Endodermal cell (in vitro differentiated cells): ENCODE data around the gene MMP8. TPM values are rescaled to one million over a fixed set of nuclear protein-coding genes. Genes with fewer than 3 reads are reported as not detected.

ENCODE experiments used
- DNase-seq: peaks from one replicate; pipeline ENCODE4 v3.0.0-alpha.2; 2017
- H3K27ac ChIP-seq: 2 replicates; pipeline ENCODE4 v1.5.1; 2013; ENCODE audit warnings: mild to moderate bottlenecking, low read depth, low read length, moderate library complexity
- H3K27me3 ChIP-seq: 2 replicates; pipeline ENCODE4 v1.6.1; 2013; ENCODE audit warnings: mild to moderate bottlenecking, low read length, moderate library complexity; ENCODE audit not compliant: insufficient read depth, control insufficient read depth, poor library complexity, severe bottlenecking
- H3K36me3 ChIP-seq: 2 replicates; pipeline ENCODE4 v1.7.0; 2013; ENCODE audit warnings: mild to moderate bottlenecking, low read length, moderate library complexity; ENCODE audit not compliant: control insufficient read depth, insufficient read depth
- H3K4me1 ChIP-seq: one replicate; pipeline ENCODE4 v1.7.0; 2013; ENCODE audit warnings: low read length; ENCODE audit not compliant: control insufficient read depth, insufficient read depth
- H3K4me3 ChIP-seq: 2 replicates; pipeline ENCODE4 v1.5.1; 2013; ENCODE audit warnings: mild to moderate bottlenecking, low read length, moderate library complexity
- H3K9ac ChIP-seq: 2 replicates; pipeline ENCODE4 v1.6.1; 2013; ENCODE audit warnings: mild to moderate bottlenecking, low read length, moderate library complexity; ENCODE audit not compliant: poor library complexity, severe bottlenecking; ENCODE audit errors: extremely low read depth
- H3K9me3 ChIP-seq: 2 replicates; pipeline ENCODE4 v1.6.1; 2013; ENCODE audit warnings: mild to moderate bottlenecking, low read length, moderate library complexity; ENCODE audit not compliant: control insufficient read depth
- H3K27ac Mint-ChIP-seq: 2 replicates; pipeline ENCODE4 v1.8.0; 2020; ENCODE audit warnings: mixed read lengths
- H3K27me3 Mint-ChIP-seq: 2 replicates; pipeline ENCODE4 v1.8.0; 2021; ENCODE audit warnings: mild to moderate bottlenecking, mixed read lengths; ENCODE audit not compliant: insufficient read depth
- H3K36me3 Mint-ChIP-seq: 2 replicates; pipeline ENCODE4 v1.8.0; 2020; ENCODE audit warnings: low read depth, mixed read lengths
- H3K4me1 Mint-ChIP-seq: 2 replicates; pipeline ENCODE4 v1.8.0; 2020; ENCODE audit warnings: mixed read lengths
- H3K4me3 Mint-ChIP-seq: 2 replicates; pipeline ENCODE4 v1.8.0; 2020; ENCODE audit warnings: mild to moderate bottlenecking, moderate library complexity, mixed read lengths
- H3K9me3 Mint-ChIP-seq: 2 replicates; pipeline ENCODE4 v1.8.0; 2020; ENCODE audit warnings: mild to moderate bottlenecking, mixed read lengths
- WGBS, 2 experiments: methylation state at CpG; one replicate each; pipeline versions ENCODE4 v1.1.5 to v1.1.7; 2013; ENCODE audit warnings: missing lambda C conversion rate in 2 of 2, mixed read lengths in 1 of 2; ENCODE audit not compliant: insufficient coverage in 1 of 2, insufficient read length in 1 of 2; 5-methylcytosine and 5-hydroxymethylcytosine counted together
- total RNA-seq, 2 donors: library from RNA; stranded (reverse); fragmentation: NEBNext Ultra II Directional in 1 of 2; extraction: Animal tissue kit (Norgen Biotek cat#: 25700) in 1 of 2; gene quantifications; 2 replicates in 1 of 2; 3 replicates in 1 of 2; pipeline ENCODE4 v1.2.1, GENCODE V29; 2021
- TF ChIP-seq, protein P1 (sequence below): fragments of 200-600 bp; sonication (generic); conservative IDR thresholded peaks from 2 replicates; pipeline ENCODE4 v1.5.0; 2021; ENCODE audit warnings: antibody characterized with exemption, mild to moderate bottlenecking

The MMP8 gene
- total RNA-seq, 2 donors from 2014 or later = not detected

DNA sequence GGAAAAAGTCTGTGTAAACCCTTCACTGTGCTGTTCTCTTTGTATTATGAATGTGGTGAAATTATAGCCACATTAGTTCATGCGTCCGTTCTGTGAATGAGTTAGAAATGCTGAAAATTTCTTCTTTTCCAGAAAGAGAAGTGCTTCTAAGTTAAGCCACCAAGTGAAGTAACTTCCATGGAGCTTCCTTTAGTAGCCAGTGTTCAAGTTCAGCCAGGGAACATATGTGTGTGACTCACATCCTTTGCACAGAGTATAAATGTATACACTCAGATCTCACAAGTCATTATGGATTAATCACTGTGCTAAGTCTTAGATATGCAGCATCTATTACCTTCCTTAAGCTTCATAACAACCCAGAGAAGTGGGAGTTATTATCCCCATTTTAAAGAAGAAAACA lies 3.1 kb upstream of the MMP8 start:
- Histone ChIP-seq H3K4me3 (no peak overlapping the region), H3K27me3 (no peaks in the 10 kb centered on the region), H3K36me3 (no peaks in the 10 kb centered on the region), H3K9me3 (peaks cover 4% of the 10 kb centered on the region), H3K4me1 (no peaks in the 10 kb centered on the region), H3K27ac (no peak overlapping the region), H3K9ac (no peak overlapping the region)
- TF ChIP-seq, protein P1, sequence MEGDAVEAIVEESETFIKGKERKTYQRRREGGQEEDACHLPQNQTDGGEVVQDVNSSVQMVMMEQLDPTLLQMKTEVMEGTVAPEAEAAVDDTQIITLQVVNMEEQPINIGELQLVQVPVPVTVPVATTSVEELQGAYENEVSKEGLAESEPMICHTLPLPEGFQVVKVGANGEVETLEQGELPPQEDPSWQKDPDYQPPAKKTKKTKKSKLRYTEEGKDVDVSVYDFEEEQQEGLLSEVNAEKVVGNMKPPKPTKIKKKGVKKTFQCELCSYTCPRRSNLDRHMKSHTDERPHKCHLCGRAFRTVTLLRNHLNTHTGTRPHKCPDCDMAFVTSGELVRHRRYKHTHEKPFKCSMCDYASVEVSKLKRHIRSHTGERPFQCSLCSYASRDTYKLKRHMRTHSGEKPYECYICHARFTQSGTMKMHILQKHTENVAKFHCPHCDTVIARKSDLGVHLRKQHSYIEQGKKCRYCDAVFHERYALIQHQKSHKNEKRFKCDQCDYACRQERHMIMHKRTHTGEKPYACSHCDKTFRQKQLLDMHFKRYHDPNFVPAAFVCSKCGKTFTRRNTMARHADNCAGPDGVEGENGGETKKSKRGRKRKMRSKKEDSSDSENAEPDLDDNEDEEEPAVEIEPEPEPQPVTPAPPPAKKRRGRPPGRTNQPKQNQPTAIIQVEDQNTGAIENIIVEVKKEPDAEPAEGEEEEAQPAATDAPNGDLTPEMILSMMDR = no peak
- H3K27ac Mint-ChIP-seq = no peak overlapping the region
- no peaks in the 10 kb centered on the region for H3K36me3 Mint-ChIP-seq
- no peak overlapping the region for H3K4me3 Mint-ChIP-seq
- 94 to 100% methylated on average over 2 of the region's 2 CpGs for WGBS, 2 experiments
- no peaks in the 10 kb centered on the region for H3K9me3 Mint-ChIP-seq
- DNase-seq = no peak
- no peaks in the 10 kb centered on the region for H3K4me1 Mint-ChIP-seq
- H3K27me3 Mint-ChIP-seq = no peaks in the 10 kb centered on the region

DNA sequence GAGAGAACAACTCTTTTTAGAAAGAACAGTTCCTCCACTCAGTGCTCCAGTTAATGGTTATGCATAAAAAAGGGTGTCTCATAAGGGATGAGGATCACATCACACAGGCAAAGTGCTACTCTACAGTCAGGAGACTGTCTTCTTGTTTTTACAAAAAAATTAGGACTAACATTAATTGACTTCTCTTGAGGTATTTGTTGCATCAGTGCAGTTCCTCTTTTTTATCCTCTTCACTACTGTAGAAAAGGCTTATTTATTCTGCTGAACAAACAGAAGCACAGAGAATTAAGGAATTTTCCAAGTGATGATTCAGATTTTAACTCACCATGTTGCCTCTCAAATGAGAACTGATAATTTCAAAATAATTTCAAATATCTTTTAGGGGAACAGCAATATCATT lies 1.9 kb downstream of the MMP8 start:
- Mint-ChIP-seq H3K27ac (no peak overlapping the region), H3K36me3 (no peaks in the 10 kb centered on the region), H3K4me1 (peaks cover 12% of the 10 kb centered on the region), H3K4me3 (no peak overlapping the region), H3K9me3 (no peaks in the 10 kb centered on the region), H3K27me3 (no peaks in the 10 kb centered on the region)
- Histone ChIP-seq H3K27me3 (no peaks in the 10 kb centered on the region), H3K9ac (no peak overlapping the region), H3K4me3 (no peak overlapping the region), H3K9me3 (peaks cover 4% of the 10 kb centered on the region), H3K36me3 (no peaks in the 10 kb centered on the region), H3K4me1 (no peaks in the 10 kb centered on the region), H3K27ac (no peak overlapping the region)
- no peak for DNase-seq
- TF ChIP-seq, protein P1 = no peak

DNA sequence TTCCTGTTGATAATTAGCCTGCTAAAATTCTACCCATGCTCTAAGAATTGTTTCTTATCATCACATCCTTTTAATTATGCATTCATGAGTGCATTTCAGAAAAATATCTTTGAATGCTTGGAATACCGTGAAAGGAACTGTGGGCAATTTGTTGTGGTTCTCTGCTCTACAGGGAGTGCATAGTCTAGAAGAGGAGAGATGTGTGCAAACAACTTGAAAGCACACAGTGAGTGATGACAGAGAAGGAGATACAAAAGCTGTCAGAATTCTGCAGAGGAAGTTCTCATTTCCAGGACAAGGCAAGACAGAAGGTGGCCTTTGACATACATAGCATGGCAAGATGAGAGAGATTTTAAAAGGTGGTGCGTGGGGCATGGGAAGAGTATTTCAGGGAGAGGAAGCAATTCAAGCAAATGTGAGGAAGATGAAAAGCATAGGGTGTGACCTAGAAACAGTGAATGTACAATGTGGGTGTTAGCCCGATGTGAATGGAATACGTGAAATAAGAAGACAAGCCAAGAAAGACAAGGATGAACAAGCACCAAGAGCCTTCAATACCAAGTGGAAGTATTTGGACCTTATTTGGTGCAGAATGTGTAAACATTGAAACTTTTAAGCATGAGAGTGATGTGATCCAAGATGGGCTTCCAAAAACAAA lies 5.0 kb downstream of the MMP8 start:
- Mint-ChIP-seq H3K9me3 (no peaks in the 10 kb centered on the region), H3K4me1 (peaks cover 12% of the 10 kb centered on the region), H3K4me3 (no peak overlapping the region), H3K36me3 (no peaks in the 10 kb centered on the region), H3K27me3 (no peaks in the 10 kb centered on the region), H3K27ac (no peak overlapping the region)
- no peak overlapping the region for H3K27ac ChIP-seq
- H3K4me3 ChIP-seq = no peak overlapping the region
- H3K9ac ChIP-seq = no peak overlapping the region
- H3K36me3 ChIP-seq = no peaks in the 10 kb centered on the region
- no peaks in the 10 kb centered on the region for H3K27me3 ChIP-seq
- TF ChIP-seq, protein P1 = no peak
- H3K4me1 ChIP-seq = no peaks in the 10 kb centered on the region
- H3K9me3 ChIP-seq = peaks cover 4% of the 10 kb centered on the region
- WGBS, 2 experiments = 69 to 70% methylated on average over 4 of the region's 4 CpGs
- DNase-seq = no peak
